ENCODE measurements around the gene MTMR3. TPM values are rescaled to one million over a fixed set of nuclear protein-coding genes. Genes with fewer than 3 reads are reported as not detected.

Gene MTMR3
- total and polyA plus RNA-seq, 2 donors from 2014 or later, result 9.6 to 56.2 TPM

DNA sequence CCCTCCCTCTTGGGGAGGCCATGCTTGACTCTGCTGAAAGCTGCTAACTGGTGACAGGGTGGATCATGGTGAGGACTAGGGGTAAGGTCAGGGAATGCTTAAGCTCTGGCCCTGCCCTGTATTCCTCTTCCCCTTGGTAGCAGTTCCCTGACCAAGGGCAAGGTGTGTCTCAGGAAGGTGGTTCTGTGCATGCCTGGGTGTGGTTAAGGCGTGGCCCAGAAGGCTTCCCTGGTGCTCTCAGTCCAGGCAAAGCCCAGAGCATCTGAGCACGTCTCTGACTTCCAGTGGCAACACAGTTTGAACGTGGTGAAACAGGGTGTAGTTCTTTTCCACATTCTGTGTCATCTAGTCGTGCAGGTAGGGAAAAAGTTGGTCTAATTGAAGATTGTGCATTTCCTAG, 144.2 kb downstream of the MTMR3 start:
- Histone ChIP-seq H3K36me3 (ENCODE audit: control insufficient read depth in 2 of 3, insufficient read depth in 3 of 3, low read length in 3 of 3) (peaks cover 0 to 47% (median 36%) of the 10 kb centered on the region in 3 donors), H3K9me3 (ENCODE audit: control insufficient read depth in 2 of 3, insufficient read depth in 1 of 3, low read length in 3 of 3) (no peaks in the 10 kb centered on the region), H3K27me3 (ENCODE audit: control insufficient read depth, insufficient read depth, low read length) (no peaks in the 10 kb centered on the region), H3K4me3 (ENCODE audit: low read length in 3 of 3) (no peak overlapping the region), H3K27ac (ENCODE audit: low read depth in 2 of 2, low read length in 2 of 2) (no peak overlapping the region), H3K9ac (ENCODE audit: low read length in 3 of 3) (no peak overlapping the region), H3K4me1 (ENCODE audit: control insufficient read depth in 2 of 3, insufficient read depth in 2 of 3, low read depth in 1 of 3, low read length in 3 of 3) (no peaks in the 10 kb centered on the region)
- no peak for FAIRE-seq
- DNase-seq, result no peak
- TF ChIP-seq, protein P1, sequence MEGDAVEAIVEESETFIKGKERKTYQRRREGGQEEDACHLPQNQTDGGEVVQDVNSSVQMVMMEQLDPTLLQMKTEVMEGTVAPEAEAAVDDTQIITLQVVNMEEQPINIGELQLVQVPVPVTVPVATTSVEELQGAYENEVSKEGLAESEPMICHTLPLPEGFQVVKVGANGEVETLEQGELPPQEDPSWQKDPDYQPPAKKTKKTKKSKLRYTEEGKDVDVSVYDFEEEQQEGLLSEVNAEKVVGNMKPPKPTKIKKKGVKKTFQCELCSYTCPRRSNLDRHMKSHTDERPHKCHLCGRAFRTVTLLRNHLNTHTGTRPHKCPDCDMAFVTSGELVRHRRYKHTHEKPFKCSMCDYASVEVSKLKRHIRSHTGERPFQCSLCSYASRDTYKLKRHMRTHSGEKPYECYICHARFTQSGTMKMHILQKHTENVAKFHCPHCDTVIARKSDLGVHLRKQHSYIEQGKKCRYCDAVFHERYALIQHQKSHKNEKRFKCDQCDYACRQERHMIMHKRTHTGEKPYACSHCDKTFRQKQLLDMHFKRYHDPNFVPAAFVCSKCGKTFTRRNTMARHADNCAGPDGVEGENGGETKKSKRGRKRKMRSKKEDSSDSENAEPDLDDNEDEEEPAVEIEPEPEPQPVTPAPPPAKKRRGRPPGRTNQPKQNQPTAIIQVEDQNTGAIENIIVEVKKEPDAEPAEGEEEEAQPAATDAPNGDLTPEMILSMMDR (IDR thresholded peaks at IDR 0.05; ENCODE audit: borderline replicate concordance, extremely low read depth, insufficient read depth), result no peak
- intact Hi-C loops (cut with DNase I), result no loop called here

DNA sequence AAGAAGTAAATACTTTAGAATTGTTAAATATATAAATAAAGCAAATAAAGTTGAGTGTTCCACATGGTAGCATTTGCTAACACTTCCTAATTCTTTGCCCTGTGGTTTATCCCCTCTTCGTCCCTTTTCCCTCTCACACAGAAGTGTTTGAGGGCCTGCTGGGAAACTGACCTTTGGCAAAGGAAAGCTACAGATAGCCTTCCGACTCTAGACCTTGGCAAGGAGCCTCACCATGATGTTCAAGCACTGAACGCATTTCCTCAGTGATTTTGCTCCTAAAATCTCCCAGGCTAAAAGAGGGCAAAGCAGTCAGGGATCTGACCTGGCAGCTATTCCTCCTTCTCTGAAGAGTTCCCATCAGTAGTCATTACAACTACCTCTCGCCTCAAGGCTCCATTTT, 144.8 kb downstream of the MTMR3 start:
- intact Hi-C loops (cut with DNase I), result no loop called here
- H3K27me3 ChIP-seq (ENCODE audit: control insufficient read depth, insufficient read depth, low read length), result no peaks in the 10 kb centered on the region
- no peak for FAIRE-seq
- H3K4me3 ChIP-seq (ENCODE audit: low read length in 3 of 3), result no peak overlapping the region
- TF ChIP-seq, protein P1 (IDR thresholded peaks at IDR 0.05; ENCODE audit: borderline replicate concordance, extremely low read depth, insufficient read depth), result no peak
- H3K27ac ChIP-seq (ENCODE audit: low read depth in 2 of 2, low read length in 2 of 2), result no peak overlapping the region
- DNase-seq, result no peak
- no peaks in the 10 kb centered on the region for H3K9me3 ChIP-seq (ENCODE audit: control insufficient read depth in 2 of 3, insufficient read depth in 1 of 3, low read length in 3 of 3)
- H3K4me1 ChIP-seq (ENCODE audit: control insufficient read depth in 2 of 3, insufficient read depth in 2 of 3, low read depth in 1 of 3, low read length in 3 of 3), result no peaks in the 10 kb centered on the region
- H3K36me3 ChIP-seq (ENCODE audit: control insufficient read depth in 2 of 3, insufficient read depth in 3 of 3, low read length in 3 of 3), result peaks cover 0 to 41% (median 33%) of the 10 kb centered on the region in 3 donors
- no peak overlapping the region for H3K9ac ChIP-seq (ENCODE audit: low read length in 3 of 3)

DNA sequence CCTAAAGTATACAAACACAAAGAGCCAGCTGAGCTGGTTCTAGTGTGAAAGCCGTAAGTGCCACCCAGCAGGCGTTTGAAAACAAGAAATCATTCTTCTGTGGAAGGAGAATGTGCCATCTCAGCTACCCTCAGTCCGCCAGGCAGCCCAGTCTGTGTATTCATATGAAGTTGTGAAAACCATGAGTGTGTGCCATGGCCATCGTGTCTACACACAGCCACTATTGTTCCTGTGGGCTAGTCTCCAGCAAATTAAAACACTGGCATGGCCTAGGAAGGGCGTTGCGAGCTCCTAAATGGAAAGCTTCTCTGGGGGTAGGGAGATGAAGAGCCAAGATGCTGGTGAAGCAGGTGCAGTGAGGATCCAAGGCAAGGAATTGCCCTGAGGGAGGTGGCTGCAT, 145.8 kb downstream of the MTMR3 start:
- FAIRE-seq, result no peak
- Histone ChIP-seq H3K27me3 (ENCODE audit: control insufficient read depth, insufficient read depth, low read length) (no peaks in the 10 kb centered on the region), H3K9ac (ENCODE audit: low read length in 3 of 3) (no peak overlapping the region), H3K36me3 (ENCODE audit: control insufficient read depth in 2 of 3, insufficient read depth in 3 of 3, low read length in 3 of 3) (peaks cover 0 to 32% (median 26%) of the 10 kb centered on the region in 3 donors), H3K9me3 (ENCODE audit: control insufficient read depth in 2 of 3, insufficient read depth in 1 of 3, low read length in 3 of 3) (no peaks in the 10 kb centered on the region), H3K4me3 (ENCODE audit: low read length in 3 of 3) (no peak overlapping the region), H3K27ac (ENCODE audit: low read depth in 2 of 2, low read length in 2 of 2) (no peak overlapping the region), H3K4me1 (ENCODE audit: control insufficient read depth in 2 of 3, insufficient read depth in 2 of 3, low read depth in 1 of 3, low read length in 3 of 3) (no peaks in the 10 kb centered on the region)
- no peak for DNase-seq
- TF ChIP-seq, protein P1 (IDR thresholded peaks at IDR 0.05; ENCODE audit: borderline replicate concordance, extremely low read depth, insufficient read depth), result no peak
- intact Hi-C loops (cut with DNase I), result no loop called here

DNA sequence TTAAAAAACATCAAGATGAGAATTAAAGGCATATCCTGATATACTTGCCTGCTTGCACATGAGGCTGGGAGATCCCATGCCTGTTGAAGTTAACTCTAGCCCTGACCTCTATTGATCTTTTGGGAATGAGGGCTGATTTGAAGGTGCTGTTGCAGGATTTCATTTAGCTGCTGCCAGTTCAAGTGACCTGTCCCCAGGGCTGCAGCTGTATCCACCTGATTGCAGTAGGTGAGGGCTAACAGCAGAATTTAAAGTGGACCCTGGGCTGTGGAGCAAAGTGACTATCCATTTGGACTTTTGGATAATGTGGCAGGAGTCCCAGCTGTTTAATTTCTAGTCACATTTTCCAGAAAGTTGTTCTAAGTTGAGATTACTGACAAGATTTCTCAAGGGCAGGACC, 146.5 kb downstream of the MTMR3 start:
- no peak for FAIRE-seq
- Histone ChIP-seq H3K9ac (ENCODE audit: low read length in 3 of 3) (no peak overlapping the region), H3K27ac (ENCODE audit: low read depth in 2 of 2, low read length in 2 of 2) (no peak overlapping the region), H3K36me3 (ENCODE audit: control insufficient read depth in 2 of 3, insufficient read depth in 3 of 3, low read length in 3 of 3) (peaks cover 0 to 26% (median 26%) of the 10 kb centered on the region in 3 donors), H3K9me3 (ENCODE audit: control insufficient read depth in 2 of 3, insufficient read depth in 1 of 3, low read length in 3 of 3) (no peaks in the 10 kb centered on the region), H3K4me1 (ENCODE audit: control insufficient read depth in 2 of 3, insufficient read depth in 2 of 3, low read depth in 1 of 3, low read length in 3 of 3) (no peaks in the 10 kb centered on the region), H3K27me3 (ENCODE audit: control insufficient read depth, insufficient read depth, low read length) (no peaks in the 10 kb centered on the region), H3K4me3 (ENCODE audit: low read length in 3 of 3) (no peak overlapping the region)
- TF ChIP-seq, protein P1 (IDR thresholded peaks at IDR 0.05; ENCODE audit: borderline replicate concordance, extremely low read depth, insufficient read depth), result no peak
- intact Hi-C loops (cut with DNase I), result no loop called here
- DNase-seq, result no peak
